ENCODE data around the gene DPH1. TPM values are rescaled to one million over a fixed set of nuclear protein-coding genes. Genes with fewer than 3 reads are reported as not detected.

Gene DPH1
- polyA plus RNA-seq, 2 of the 4 experiments (the other 2 are of a cell fraction): 25.5 to 33.6 TPM

GRCh38 chr17:2051061-2051932 is 21.3 kb downstream of the DPH1 start:
- 61% methylated on average over 16 of the region's 81 CpGs for WGBS (ENCODE audit: missing lambda C conversion rate)
- ChIA-PET POLR2A (interaction anchor here (1.1 kb wide), 1 partner anchor 252 kb away, joined by 6 read pairs; the partner anchor contains the start of gene SMG6), CTCF (interaction anchor here (0.6 to 2.0 kb wide), 13 partner anchors 9 to 331 kb away, joined by 3 to 28 read pairs (median 3); no protein-coding TSS in a partner anchor)
- peak in 1 of 2 experiments; percentile 58 for DNase-seq (ENCODE audit: low read depth in 1 of 2, low spot score in 1 of 2)
- Histone ChIP-seq H3K4me3 (peak overlapping the region; percentile 70), H3K4me2 (peak overlapping the region; percentile 96), H3K27ac (peak overlapping the region; percentile 82 to 89; a peak in 5 of 6 replicates), H3K4me1 (peaks cover 12% of the 10 kb centered on the region; the same call in 2 of the 3 replicates), H3K9me3 (no peaks in the 10 kb centered on the region)
- ATAC-seq: no peak
- no peak for FAIRE-seq
- no peak for TF ChIP-seq USF2 (IDR thresholded peaks at IDR 0.05)
- TF ChIP-seq SREBF2 (IDR thresholded peaks at IDR 0.05): no peak
- TF ChIP-seq RNF2 (IDR thresholded peaks at IDR 0.05; ENCODE audit: borderline replicate concordance, low read depth): no peak
- TF ChIP-seq PHF8 (IDR thresholded peaks at IDR 0.05; ENCODE audit: borderline replicate concordance, low read depth): no peak
- TF ChIP-seq NPAS2 (CRISPR knock-in tag; IDR thresholded peaks at IDR 0.05; ENCODE audit: borderline replicate concordance): no peak
- TF ChIP-seq POLR2AphosphoS2 (conservative IDR thresholded peaks at IDR 0.05; ENCODE audit: low read length): no peak
- TF ChIP-seq HOXA7 (CRISPR knock-in tag; IDR thresholded peaks at IDR 0.05): no peak

GRCh38 chr17:2051933-2052559 is 22.1 kb downstream of the DPH1 start:
- TF ChIP-seq MYC (IDR thresholded peaks at IDR 0.05; ENCODE audit: borderline replicate concordance, low read length) (no peak), ESRRA (IDR thresholded peaks at IDR 0.05; ENCODE audit: borderline replicate concordance, low read length) (no peak)
- FAIRE-seq (no peak), ATAC-seq (no peak), DNase-seq (ENCODE audit: low read depth in 1 of 2, low spot score in 1 of 2) (no peak)
- no peak overlapping the region for H3K4me3 ChIP-seq
- no peak overlapping the region for H3K4me2 ChIP-seq
- ChIA-PET POLR2A (no interaction called here), CTCF (interaction anchor here (0.6 to 2.0 kb wide), 10 partner anchors 8 to 330 kb away, joined by 3 to 28 read pairs (median 3); no protein-coding TSS in a partner anchor)
- peaks cover 12% of the 10 kb centered on the region; the same call in 2 of the 3 replicates for H3K4me1 ChIP-seq
- H3K9me3 ChIP-seq: no peaks in the 10 kb centered on the region
- H3K27ac ChIP-seq: no peak overlapping the region
- 75% methylated on average over 14 of the region's 14 CpGs for whole genome bisulfite sequencing (ENCODE audit: missing lambda C conversion rate)

- FAIRE-seq: no peak
- ChIA-PET CTCF (interaction anchor here (0.6 to 9.1 kb wide), 55 partner anchors 12 to 358 kb away, joined by 3 to 492 read pairs (median 6); partner anchors contain the start of genes DPH1, OVCA2, SGSM2 and TSR1), POLR2A (interaction anchor here (0.5 to 1.2 kb wide), 4 partner anchors 192 to 262 kb away, joined by 3 to 8 read pairs (median 4); no protein-coding TSS in a partner anchor)
- H3K4me2 ChIP-seq: peak overlapping the region; percentile 96
- H3K27ac ChIP-seq: peak overlapping the region; percentile 39 to 76; a peak in 5 of 6 replicates
- peak; percentile 68 to 84 for DNase-seq (ENCODE audit: low read depth in 1 of 2, low spot score in 1 of 2)
- 19% methylated on average over 49 of the region's 84 CpGs for WGBS (ENCODE audit: missing lambda C conversion rate)
- H3K4me1 ChIP-seq: peaks cover 10% of the 10 kb centered on the region; the same call in 2 of the 3 replicates
- ATAC-seq: peak; percentile 19 to 60; a peak in 4 of 6 replicates
- H3K9me3 ChIP-seq: no peaks in the 10 kb centered on the region
- H3K4me3 ChIP-seq: peak overlapping the region; percentile 50
- TF ChIP-seq POLR2AphosphoS2 (conservative IDR thresholded peaks at IDR 0.05; ENCODE audit: low read length): no peak
- TF ChIP-seq SMC3 (IDR thresholded peaks at IDR 0.05): peak; percentile 68
- TF ChIP-seq MAZ (IDR thresholded peaks at IDR 0.05; ENCODE audit: borderline replicate concordance, low read depth, low read length): no peak
- no peak for TF ChIP-seq BCL3 (IDR thresholded peaks at IDR 0.05)
- no peak for TF ChIP-seq FOSL2 (IDR thresholded peaks at IDR 0.05)
- TF ChIP-seq FOSL2 (CRISPR knock-in tag; IDR thresholded peaks at IDR 0.05): peak; percentile 71
- TF ChIP-seq KDM1A (IDR thresholded peaks at IDR 0.05; ENCODE audit: low read depth): peak; percentile 64; the same call in 1 of the 2 replicates
- peak; percentile 62; the same call in 1 of the 2 replicates for TF ChIP-seq RNF2 (IDR thresholded peaks at IDR 0.05; ENCODE audit: borderline replicate concordance, low read depth)
- TF ChIP-seq E2F6 (IDR thresholded peaks at IDR 0.05; ENCODE audit: borderline replicate concordance, low read depth): peak; percentile 64
- peak; percentile 19; the same call in 1 of the 2 replicates for TF ChIP-seq PHF8 (IDR thresholded peaks at IDR 0.05; ENCODE audit: borderline replicate concordance, low read depth)
- peak; percentile 56; the same call in 1 of the 2 replicates for TF ChIP-seq MAX (IDR thresholded peaks at IDR 0.05)
- peak; percentile 69 to 79 for TF ChIP-seq RAD21 (conservative IDR thresholded peaks at IDR 0.05 in 1 of 2, IDR thresholded peaks at IDR 0.05 in 1 of 2)
- TF ChIP-seq CTCF (IDR thresholded peaks at IDR 0.05): peak; percentile 81
- no peak for TF ChIP-seq EP300 (IDR thresholded peaks at IDR 0.05)
- peak; percentile 87 for TF ChIP-seq RFX5 (IDR thresholded peaks at IDR 0.05)
- TF ChIP-seq ZC3H11A (IDR thresholded peaks at IDR 0.05): no peak
- peak; percentile 53; the same call in 1 of the 2 replicates for TF ChIP-seq HDAC2 (IDR thresholded peaks at IDR 0.05)
Measured at GRCh38 chr17:2053380-2054261, 23.7 kb downstream of the DPH1 start.

Measured in A549 (cell line).